SHP77 treated with DMSO at 0.1 percent for 48 hours (cell line): ENCODE data around the gene VNN1.
"Not testable (repeated sequence)": the region's sequence is repeated elsewhere in the genome, so short reads cannot be mapped to it uniquely, and the experiment has no call there.

ENCODE experiments used
- DNase-seq: peaks from one replicate; lab custom pipeline; 2025; lab: John Stamatoyannopoulos, UW

VNN1 gene

DNA sequence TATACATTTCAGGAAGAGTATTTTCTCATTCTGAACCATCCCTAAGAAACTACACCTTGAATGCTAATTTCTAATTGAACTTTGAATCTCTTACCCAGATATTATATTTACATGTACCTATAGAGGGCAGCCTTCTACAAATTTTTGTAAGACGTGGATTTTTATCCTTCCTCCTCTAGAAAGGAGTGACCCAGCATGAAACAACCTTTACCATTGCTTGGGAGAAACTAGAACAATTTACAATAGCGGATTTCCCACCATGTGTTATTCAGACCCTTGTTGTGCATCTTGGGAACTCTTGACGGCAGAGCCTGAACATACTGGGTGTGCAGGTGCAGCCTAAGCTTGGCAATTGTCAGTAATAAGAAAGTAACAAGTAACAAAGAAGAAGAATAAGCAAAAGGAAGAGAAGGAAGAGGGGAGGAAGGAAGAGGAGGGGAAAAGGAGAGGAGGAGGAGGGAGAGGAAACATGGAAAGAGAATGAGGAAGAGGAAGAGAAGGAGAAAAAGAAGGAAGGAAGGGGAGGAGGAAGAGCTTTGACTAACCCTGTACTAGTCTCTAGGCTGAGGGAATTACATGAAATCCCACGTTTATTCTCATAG lies 44.1 kb downstream of the VNN1 start:
- peak; percentile 55 for DNase-seq

- DNase-seq: no peak
These were observed 47.7 kb downstream of the VNN1 start for GRCh38 chr6:132666118-132666517.

DNA sequence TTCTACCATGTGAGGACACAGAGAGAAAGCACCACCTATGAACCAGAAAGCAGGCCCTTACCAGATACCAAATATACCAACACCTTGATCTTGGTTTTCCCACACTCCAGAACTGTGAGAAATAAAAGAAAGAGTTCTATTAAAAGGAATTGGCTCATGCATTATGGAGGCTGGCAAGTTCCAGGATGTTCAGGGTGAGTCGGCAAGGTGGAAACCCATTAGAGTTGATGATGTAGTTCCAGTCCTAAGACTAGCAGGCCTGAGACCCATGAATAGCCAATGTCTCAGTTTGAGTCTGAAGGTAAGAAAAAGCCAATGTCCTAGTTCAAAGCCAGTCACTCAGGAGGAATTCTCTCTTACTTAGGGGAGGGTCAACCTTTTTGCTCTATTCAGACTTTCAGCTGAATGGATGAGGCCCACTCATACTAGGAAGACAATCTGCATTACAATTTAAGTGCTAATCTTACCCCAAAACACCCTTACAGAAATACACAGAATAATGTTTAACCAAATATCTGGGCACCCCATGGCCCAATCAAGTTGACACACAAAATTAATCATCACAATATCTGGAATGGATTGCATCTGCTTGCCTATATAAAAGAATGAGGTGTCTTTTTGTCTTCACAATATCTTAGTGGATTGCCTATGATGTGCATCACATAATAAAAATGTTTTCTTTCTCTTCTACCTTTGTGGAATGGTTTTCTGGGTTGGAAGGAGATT lies 49.4 kb downstream of the VNN1 start:
- no peak for DNase-seq

- no peak for DNase-seq
These were observed 50.2 kb downstream of the VNN1 start for GRCh38 chr6:132663661-132664060.

DNA sequence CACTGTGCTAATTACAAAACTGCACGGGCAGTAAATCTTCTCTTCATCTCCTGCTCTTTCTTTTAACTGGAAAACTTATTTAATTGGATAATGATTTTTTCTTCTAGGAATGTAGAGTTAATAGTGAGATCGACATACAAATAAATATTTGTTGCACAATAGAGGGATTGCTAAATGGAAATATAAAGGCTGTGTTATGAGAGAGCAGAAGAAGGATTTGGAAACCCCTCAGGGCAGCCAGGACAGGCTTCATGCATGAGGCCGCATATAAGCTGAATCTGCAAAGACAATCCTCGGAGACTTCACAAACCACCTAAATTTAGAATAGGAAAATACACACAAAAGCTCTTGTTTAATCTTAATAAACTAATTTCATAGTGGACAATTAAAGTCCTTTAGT lies 51.9 kb downstream of the VNN1 start:
- no peak for DNase-seq

GRCh38 chr6:132659082-132659481 lies 54.8 kb downstream of the VNN1 start, which contains the start of gene TAAR1:
Gene TAAR1, minus strand, starts transcription at chr6:132659182. Its CDS starts 13,179 bp downstream, at chr6:132646003.
- peak; percentile 85 for DNase-seq

- DNase-seq: no peak
These were observed 62.8 kb downstream of the VNN1 start for GRCh38 chr6:132651062-132651461.

GRCh38 chr6:132650429-132650828 lies 63.4 kb downstream of the VNN1 start:
- no peak for DNase-seq

DNA sequence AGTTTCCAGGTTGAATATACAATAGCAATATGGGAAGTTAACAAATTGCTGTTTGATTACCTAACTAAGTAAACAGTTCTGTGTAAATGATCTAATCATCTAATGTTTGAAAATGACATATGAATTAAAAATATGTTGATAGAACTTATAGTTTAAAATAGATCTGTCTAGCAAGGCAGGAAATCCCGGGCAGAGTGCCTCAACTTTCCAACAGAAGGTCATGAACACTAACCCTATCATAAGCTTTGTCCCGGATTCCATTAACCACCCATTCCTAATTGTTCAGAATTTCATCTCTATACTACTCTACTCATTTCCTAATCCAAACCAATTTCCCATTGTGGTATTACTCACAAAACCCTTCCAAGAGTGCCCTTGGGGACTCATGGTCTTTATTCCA lies 65.0 kb downstream of the VNN1 start:
- DNase-seq: no peak

GRCh38 chr6:132648356-132648755 lies 65.5 kb downstream of the VNN1 start:
- DNase-seq: no peak

- DNase-seq: no peak
These were observed 70.3 kb downstream of the VNN1 start for GRCh38 chr6:132643547-132643946.

- not testable (repeated sequence) for DNase-seq
These were observed 76.7 kb downstream of the VNN1 start for GRCh38 chr6:132637135-132637534.

DNA sequence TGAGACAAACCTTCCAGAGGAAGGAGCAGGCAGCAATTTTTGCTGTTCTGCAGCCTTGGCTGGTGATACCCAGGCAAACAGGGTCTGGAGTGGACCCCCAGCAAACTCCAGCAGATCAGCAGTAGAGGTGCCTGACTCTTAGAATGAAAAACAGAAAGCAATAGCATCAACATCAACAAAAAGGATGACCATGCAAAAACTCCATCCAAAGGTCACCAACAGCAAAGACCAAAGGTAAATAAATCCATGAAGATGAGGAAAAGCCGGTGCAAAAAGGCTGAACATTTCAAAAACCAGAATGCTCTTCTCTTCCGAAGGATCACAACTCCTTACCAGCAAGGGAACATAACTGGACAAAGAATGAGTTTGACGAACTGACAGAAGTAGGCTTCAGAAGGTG lies 77.9 kb downstream of the VNN1 start:
- DNase-seq: not testable (repeated sequence)

GRCh38 chr6:132635288-132635687 lies 78.6 kb downstream of the VNN1 start:
- DNase-seq: not testable (repeated sequence)

GRCh38 chr6:132634796-132635195 lies 79.1 kb downstream of the VNN1 start:
- DNase-seq: no peak

DNA sequence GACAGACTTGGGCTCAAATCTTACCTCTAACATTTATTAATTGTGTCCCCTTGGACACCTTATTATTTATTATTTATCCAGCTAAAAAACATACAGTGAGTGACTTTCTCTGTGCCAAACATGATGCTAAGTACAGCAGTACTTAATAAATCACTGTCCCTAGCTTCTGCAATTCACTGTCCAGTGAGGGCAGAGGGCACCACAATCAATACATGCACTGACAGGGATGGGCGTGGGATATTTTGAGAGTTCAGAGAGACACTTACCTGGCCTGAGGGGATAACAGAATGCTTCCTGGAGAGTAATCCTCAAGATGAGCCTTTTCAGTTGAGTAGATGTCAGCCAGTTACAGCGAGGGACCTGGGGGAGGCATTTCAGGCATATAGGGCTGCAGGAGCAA lies 80.5 kb downstream of the VNN1 start:
- no peak for DNase-seq
